Epithelial cell of esophagus (primary cell): ENCODE results near the gene MEIS1.

Experiments
- DNase-seq: peaks from one replicate; pipeline ENCODE4 v3.0.0; 2010; ENCODE audit warnings: low read depth
- H3K4me3 ChIP-seq: 2 replicates; pipeline ENCODE4 v1.5.1; 2011; ENCODE audit warnings: mild to moderate bottlenecking, low read length, control low read depth
- TF ChIP-seq, protein P1 (sequence below): IDR thresholded peaks from 2 replicates; pipeline ENCODE4 v1.5.1; 2011; ENCODE audit warnings: low read depth, mild to moderate bottlenecking, low read length, control low read depth, inconsistent platforms; ENCODE audit not compliant: insufficient read depth; ENCODE audit errors: missing control alignments

MEIS1 gene

GRCh38 chr2:66578054-66578686, 143.2 kb downstream of the MEIS1 start:
- DNase-seq: no peak

GRCh38 chr2:66578687-66579106, 143.8 kb downstream of the MEIS1 start:
- TF ChIP-seq, protein P1, sequence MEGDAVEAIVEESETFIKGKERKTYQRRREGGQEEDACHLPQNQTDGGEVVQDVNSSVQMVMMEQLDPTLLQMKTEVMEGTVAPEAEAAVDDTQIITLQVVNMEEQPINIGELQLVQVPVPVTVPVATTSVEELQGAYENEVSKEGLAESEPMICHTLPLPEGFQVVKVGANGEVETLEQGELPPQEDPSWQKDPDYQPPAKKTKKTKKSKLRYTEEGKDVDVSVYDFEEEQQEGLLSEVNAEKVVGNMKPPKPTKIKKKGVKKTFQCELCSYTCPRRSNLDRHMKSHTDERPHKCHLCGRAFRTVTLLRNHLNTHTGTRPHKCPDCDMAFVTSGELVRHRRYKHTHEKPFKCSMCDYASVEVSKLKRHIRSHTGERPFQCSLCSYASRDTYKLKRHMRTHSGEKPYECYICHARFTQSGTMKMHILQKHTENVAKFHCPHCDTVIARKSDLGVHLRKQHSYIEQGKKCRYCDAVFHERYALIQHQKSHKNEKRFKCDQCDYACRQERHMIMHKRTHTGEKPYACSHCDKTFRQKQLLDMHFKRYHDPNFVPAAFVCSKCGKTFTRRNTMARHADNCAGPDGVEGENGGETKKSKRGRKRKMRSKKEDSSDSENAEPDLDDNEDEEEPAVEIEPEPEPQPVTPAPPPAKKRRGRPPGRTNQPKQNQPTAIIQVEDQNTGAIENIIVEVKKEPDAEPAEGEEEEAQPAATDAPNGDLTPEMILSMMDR: no peak
- peak overlapping the region; percentile 61 for H3K4me3 ChIP-seq

More at GRCh38 chr2:66578054-66578686, 143.2 kb downstream of the MEIS1 start:
- TF ChIP-seq, protein P1: no peak
- peak overlapping the region; percentile 61 for H3K4me3 ChIP-seq

DNA sequence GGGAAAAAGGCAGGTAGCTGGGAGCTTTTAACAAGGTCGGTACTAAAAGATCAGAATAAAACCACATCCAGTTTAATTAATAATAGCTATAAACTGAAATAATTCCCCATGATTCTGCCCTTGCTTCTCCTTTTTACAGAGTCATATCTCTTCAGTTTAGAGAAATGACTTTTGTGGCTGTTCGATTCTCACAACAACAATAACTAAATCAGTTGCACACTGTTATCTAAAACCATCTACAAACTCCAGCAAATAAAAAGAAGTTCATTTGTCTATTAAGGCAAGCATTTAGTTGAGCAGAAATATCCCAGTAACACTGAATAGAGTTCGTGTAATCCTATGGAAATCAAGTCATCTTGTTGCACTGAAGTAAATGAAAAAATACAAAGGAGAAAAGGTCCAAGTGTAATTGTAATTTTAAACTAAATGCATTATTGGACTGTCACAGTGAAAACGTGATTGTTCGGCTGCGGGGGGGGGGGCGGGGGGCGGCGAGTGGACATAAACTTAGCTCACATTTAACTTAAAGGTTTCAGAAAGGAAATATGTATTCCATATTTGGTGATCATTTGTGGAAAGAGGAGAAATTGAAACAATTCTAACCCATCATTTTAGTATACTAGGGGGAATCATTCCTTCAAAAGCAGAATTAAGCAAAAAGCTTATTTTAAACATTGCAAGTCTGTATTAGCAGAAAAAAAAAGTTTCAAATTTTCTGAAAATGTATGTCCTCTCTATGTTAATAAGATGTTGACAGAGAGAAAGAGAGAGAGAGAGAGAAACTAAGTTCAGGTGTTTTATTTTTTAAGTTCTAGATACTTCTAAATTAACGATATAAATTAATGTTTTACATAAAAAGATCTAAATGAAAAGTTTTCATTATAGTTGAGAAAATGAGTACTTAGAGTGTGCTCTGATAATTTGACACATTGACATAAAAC, 144.5 kb downstream of the MEIS1 start:
- DNase-seq: no peak
- TF ChIP-seq, protein P1: no peak

More at GRCh38 chr2:66578687-66579106, 143.8 kb downstream of the MEIS1 start:
- no peak for DNase-seq

GRCh38 chr2:66580166-66581049, 145.5 kb downstream of the MEIS1 start:
- no peak for DNase-seq
- H3K4me3 ChIP-seq: peak overlapping the region; percentile 50
- TF ChIP-seq, protein P1: no peak

More for the DNA sequence above, 144.5 kb downstream of the MEIS1 start:
- no peak overlapping the region for H3K4me3 ChIP-seq

GRCh38 chr2:66581339-66582103, 146.6 kb downstream of the MEIS1 start:
- peak; percentile 25 for DNase-seq
- TF ChIP-seq, protein P1: no peak
- peak overlapping the region; percentile 50 for H3K4me3 ChIP-seq
